Endothelial cell (in vitro differentiated cells): ENCODE data around the gene ABHD15. TPM values are rescaled to one million over a fixed set of nuclear protein-coding genes. Genes with fewer than 3 reads are reported as not detected.

Experiments
- DNase-seq: peaks from one replicate; pipeline ENCODE4 v3.0.0; 2021; ENCODE audit warnings: low spot score
- H3K27ac Mint-ChIP-seq: one replicate; pipeline ENCODE4 v1.8.0; 2021; ENCODE audit warnings: mixed read lengths, inconsistent platforms; ENCODE audit not compliant: unreplicated experiment
- H3K27me3 Mint-ChIP-seq: one replicate; pipeline ENCODE4 v1.8.0; 2021; ENCODE audit warnings: mild to moderate bottlenecking, moderate library complexity, mixed read lengths, inconsistent platforms; ENCODE audit not compliant: unreplicated experiment
- H3K36me3 Mint-ChIP-seq: one replicate; pipeline ENCODE4 v1.8.0; 2021; ENCODE audit warnings: mild to moderate bottlenecking, low read depth, mixed read lengths, inconsistent platforms; ENCODE audit not compliant: unreplicated experiment
- H3K4me1 Mint-ChIP-seq: one replicate; pipeline ENCODE4 v1.8.0; 2021; ENCODE audit warnings: mild to moderate bottlenecking, mixed read lengths, inconsistent platforms; ENCODE audit not compliant: unreplicated experiment
- H3K4me3 Mint-ChIP-seq: one replicate; pipeline ENCODE4 v1.8.0; 2021; ENCODE audit warnings: mild to moderate bottlenecking, mixed read lengths, inconsistent platforms; ENCODE audit not compliant: unreplicated experiment
- H3K9me3 Mint-ChIP-seq: one replicate; pipeline ENCODE4 v1.8.0; 2021; ENCODE audit warnings: mixed read lengths, inconsistent platforms; ENCODE audit not compliant: unreplicated experiment
- CTCF ChIP-seq: fragments of 200-600 bp; sonication (generic); IDR thresholded peaks from one replicate; pipeline ENCODE4 v1.5.0; 2021; ENCODE audit warnings: antibody characterized with exemption; ENCODE audit not compliant: unreplicated experiment
- total RNA-seq: library from RNA; stranded (reverse); fragmentation: NEBNext Ultra II Directional; extraction: Animal tissue kit (Norgen Biotek cat#: 25700); gene quantifications from one replicate; pipeline ENCODE4 v1.2.1, GENCODE V29; 2021; ENCODE audit not compliant: unreplicated experiment

Gene ABHD15
- total RNA-seq, 1 donor from 2014 or later, result 1.7 TPM

- peaks cover 12% of the 10 kb centered on the region for H3K4me1 Mint-ChIP-seq
- DNase-seq, result no peak
- H3K9me3 Mint-ChIP-seq, result no peaks in the 10 kb centered on the region
- TF ChIP-seq CTCF, result no peak
- H3K36me3 Mint-ChIP-seq, result no peaks in the 10 kb centered on the region
- H3K27ac Mint-ChIP-seq, result no peak overlapping the region
- peaks cover 26% of the 10 kb centered on the region for H3K27me3 Mint-ChIP-seq
- no peak overlapping the region for H3K4me3 Mint-ChIP-seq
Observed at GRCh38 chr17:29595107-29595942, 28.5 kb upstream of the ABHD15 start.

GRCh38 chr17:29594519-29595090, 27.8 kb upstream of the ABHD15 start:
- no peak for TF ChIP-seq CTCF
- peak overlapping the region; percentile 80 for H3K4me3 Mint-ChIP-seq
- H3K9me3 Mint-ChIP-seq, result no peaks in the 10 kb centered on the region
- peaks cover 30% of the 10 kb centered on the region for H3K27me3 Mint-ChIP-seq
- H3K27ac Mint-ChIP-seq, result no peak overlapping the region
- DNase-seq, result no peak
- H3K36me3 Mint-ChIP-seq, result peaks cover 5% of the 10 kb centered on the region
- H3K4me1 Mint-ChIP-seq, result peaks cover 17% of the 10 kb centered on the region

- no peak for DNase-seq
- H3K36me3 Mint-ChIP-seq, result peaks cover 5% of the 10 kb centered on the region
- H3K27me3 Mint-ChIP-seq, result peaks cover 28% of the 10 kb centered on the region
- no peak overlapping the region for H3K27ac Mint-ChIP-seq
- no peaks in the 10 kb centered on the region for H3K9me3 Mint-ChIP-seq
- H3K4me1 Mint-ChIP-seq, result peaks cover 17% of the 10 kb centered on the region
- no peak for TF ChIP-seq CTCF
- H3K4me3 Mint-ChIP-seq, result peak overlapping the region; percentile 80
Observed at GRCh38 chr17:29593591-29594518, 27.0 kb upstream of the ABHD15 start.

- no peak for DNase-seq
- Mint-ChIP-seq H3K9me3 (no peaks in the 10 kb centered on the region), H3K27me3 (peaks cover 28% of the 10 kb centered on the region), H3K27ac (no peak within 1 kb of the TSS), H3K4me3 (peak within 1 kb of the TSS; percentile 85), H3K36me3 (peaks cover 5% of the 10 kb centered on the region), H3K4me1 (peaks cover 20% of the 10 kb centered on the region)
- TF ChIP-seq CTCF, result no peak
Observed at GRCh38 chr17:29592850-29593551, 26.2 kb upstream of the ABHD15 start, which contains the start of gene ANKRD13B. Gene ANKRD13B (plus strand): TSS chr17:29593132. CDS start chr17:29593622, 490 bp downstream.
